GM19043 (cell line): ENCODE results near the gene ACTR2.
A peak's percentile ranks its signal among the peaks of the same experiment; 100 is the strongest.
"Not testable (repeated sequence)": the region's sequence is repeated elsewhere in the genome, so short reads cannot be mapped to it uniquely, and the experiment has no call there.

Experiments
- ATAC-seq: cut with Tn5 transposase; IDR thresholded peaks from one replicate; pipeline ENCODE4 v1.9.1; 2021; ENCODE audit warnings: low read depth; ENCODE audit not compliant: unreplicated experiment

The ACTR2 gene

DNA sequence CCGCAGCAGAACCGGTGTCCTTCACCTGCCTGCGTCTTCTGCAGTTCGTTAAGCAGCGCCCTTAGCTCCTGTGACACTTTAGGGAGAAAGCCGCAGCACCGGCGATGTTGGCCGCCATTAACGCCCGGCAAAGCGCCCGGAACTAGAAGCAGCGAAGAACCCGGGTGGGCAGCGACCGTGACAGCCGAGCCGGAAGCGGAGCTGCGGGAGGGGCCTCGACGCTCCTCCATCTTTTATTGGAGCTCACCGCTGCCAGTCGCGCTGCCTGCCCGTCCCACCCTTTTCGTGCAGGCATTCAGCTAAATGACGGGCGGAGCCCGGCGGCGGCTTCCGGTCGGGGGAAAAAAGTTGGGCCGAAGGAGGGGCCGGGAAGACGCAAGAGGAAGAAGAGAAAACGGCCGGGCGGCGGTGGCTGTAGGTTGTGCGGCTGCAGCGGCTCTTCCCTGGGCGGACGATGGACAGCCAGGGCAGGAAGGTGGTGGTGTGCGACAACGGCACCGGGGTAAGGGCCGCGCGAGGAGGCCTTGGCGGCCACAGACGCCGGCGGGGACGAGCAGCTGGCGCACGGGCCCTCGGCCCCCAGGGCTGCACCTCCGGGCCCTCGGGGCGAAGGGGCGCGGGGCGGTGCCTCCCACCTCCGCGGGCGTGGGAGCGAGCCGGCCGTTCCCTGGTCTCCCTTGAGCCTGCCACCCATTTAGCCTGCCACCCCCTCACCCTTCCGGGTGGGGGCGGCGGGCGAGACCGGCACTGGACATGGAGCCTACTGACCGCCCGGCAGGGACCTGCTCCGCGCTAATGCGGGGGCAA is at the start of gene ACTR2:
Gene ACTR2, plus strand, starts transcription at position 376 of the 807 bp plus-strand sequence. Its CDS starts 79 bp downstream, at position 455.
- peak; percentile 83 for ATAC-seq

DNA sequence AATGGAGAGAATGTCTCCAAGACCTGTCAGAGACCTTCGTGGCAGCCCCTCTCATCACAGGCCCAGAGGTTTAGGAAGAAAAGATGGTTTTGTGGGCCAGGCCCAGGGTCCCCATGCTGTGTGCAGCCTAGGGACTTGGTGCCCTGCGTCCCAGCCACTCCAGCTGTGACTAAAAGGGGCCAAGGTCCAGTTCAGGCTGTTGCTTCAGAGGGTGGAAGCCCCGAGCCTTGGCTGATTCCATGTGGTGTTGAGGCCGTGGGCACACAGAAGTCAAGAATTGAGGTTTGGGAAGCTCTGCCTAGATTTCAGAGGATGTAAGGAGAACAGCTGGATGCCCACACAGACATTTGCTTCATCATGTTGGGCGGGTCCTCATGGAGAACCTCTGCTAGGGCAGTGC is 45.1 kb upstream of the ACTR2 start:
- ATAC-seq, result no peak

DNA sequence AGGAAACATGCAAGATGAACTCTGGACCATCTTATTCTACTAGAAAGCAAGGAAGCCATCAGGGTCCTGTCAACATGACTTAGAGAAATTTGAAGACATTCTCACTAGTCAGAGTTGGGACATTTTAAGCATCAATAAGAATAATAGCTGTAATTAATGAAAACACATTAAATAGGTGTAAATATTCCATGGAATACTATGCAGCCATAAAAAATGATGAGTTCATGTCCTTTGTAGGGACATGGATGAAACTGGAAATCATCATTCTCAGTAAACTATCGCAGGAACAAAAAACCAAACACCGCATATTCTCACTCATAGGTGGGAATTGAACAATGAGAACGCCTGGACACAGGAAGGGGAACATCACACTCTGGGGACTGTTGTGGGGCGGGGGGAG is 44.2 kb upstream of the ACTR2 start:
- ATAC-seq, result not testable (repeated sequence)

DNA sequence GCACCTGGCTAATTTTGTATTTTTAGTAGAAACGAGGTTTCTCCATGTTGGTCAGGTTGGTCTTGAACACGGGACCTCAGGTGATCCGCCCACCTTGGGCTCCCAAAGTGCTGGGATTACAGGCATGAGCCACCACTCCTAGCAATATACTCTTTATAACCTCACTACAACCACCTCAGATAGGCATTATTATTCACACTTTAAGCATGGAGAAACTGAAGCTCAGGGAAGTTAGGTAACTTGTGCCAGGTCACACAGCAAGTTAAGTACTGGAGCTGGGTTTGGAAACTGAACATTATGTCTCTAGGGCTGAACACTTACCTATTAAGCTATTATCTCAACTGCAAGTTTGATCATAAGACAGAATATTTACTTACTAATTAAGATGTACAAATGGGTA is 42.6 kb upstream of the ACTR2 start:
- no peak for ATAC-seq

DNA sequence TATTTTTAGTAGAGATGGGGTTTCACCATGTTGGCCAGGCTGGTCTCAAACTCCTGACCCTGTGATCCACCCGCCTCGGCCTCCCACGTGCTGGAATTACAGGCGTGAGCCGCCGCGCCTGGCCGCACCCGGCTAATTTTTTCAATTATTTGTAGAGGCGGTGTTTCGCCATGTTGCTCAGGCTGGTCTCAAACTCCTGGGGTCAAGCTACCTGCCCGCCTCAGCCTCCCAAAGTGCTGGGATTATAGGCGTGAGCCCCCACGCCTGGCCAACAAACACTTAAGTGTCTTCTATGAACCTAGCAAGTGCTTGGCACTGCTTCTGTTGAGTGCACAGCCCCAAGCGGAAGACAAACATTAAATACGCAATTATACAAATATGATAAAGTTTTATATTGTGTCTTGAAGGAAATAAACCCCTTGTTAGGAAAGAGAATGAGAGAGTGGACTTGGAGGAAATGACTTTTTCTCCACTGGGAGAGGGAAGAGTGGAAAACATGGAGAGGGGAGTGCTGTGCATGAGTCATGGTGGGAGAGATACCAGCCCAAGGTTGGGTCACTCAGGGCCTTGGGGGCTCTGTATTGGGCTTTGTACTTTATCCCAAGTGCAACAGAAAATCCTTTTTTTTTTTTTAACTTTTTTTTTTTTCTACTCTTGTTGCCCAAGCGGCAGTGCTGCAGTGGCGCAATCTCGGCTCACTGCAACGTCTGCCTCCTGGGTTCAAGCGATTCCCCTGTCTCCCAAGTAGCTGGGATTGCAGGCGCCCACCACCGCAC is 41.4 kb upstream of the ACTR2 start:
- no peak for ATAC-seq

DNA sequence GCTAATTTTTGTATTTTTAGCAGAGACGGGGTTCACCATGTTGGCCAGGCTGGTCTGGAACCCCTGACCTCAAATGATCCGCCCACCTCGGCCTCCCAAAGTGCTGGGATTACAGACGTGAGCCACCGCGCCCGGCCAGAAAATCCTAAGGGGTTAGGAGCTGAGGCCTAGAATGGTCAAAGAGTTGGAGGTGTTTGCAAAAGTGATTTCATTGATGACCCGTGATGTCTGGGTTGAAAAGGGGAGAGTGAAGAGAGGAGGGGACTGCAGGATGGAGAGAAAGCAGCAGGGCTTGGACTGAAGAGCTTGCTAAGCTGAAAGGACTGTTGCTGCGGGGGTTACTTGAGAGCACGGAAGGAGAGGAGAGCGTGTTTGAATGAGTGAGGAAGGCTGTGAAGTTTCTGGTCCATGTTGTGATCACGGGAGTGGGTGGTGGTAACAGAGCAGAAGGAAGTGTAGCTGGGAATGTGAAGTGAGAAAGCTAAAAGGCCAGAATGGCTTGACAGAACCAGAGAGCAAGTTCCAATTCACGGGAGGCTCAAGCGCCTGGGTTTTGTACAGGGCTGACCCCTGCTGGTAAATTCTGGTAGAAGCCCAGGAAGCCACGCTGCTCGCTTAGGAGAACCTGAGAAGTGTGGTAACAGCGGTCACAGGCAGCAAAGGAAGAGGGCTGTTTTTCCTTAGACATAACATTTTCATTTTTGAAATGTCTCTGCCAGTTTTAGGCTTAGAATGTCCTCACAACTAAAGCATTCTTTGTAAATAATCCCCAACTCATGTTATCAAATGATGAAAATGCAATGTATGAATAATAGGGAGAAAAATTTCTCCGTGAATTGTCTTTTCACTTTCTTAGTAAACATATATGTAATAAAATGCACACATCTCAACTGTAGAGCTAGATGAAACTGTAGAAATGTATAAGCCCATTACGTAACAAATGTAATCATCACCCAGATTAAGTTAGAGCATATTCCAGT is 40.5 kb upstream of the ACTR2 start:
- no peak for ATAC-seq

DNA sequence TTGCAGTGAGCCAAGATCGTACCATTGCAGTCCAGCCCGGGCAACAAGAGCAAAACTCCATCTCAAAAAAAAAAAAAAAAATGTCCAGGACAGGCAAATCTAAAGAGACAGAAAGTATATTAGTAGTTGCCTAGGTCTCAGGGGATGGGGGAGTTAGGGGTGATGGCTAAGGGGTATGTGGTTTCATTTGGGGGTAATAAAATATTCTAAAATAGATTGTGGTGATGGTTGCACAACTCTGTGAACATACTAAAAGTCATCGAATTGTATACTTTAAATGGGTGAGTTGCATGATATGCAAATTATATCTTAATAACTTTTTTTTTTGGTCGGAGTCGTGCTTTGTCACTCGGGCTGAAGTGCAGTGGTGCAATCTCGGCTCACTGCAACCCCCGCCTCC is 34.2 kb upstream of the ACTR2 start:
- no peak for ATAC-seq

DNA sequence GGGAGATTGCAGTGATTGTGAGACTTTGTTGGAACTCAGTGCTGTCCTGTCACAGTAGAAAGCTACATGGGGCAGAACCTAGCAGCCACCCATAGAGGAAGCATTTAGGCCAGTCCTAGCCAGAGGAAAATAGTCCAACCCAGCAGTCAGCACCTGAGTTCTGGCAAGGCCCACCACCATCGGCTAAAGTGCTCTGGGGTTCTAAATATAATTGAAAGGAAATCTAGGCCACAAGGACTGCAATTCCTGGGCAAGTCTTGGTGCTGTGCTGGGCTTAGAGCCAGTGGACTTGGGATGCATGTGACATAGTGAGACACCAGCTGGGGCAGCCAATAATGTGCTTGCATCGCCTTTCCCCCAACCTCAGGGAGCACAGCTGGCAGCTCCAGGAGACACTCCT is 28.9 kb upstream of the ACTR2 start:
- no peak for ATAC-seq

DNA sequence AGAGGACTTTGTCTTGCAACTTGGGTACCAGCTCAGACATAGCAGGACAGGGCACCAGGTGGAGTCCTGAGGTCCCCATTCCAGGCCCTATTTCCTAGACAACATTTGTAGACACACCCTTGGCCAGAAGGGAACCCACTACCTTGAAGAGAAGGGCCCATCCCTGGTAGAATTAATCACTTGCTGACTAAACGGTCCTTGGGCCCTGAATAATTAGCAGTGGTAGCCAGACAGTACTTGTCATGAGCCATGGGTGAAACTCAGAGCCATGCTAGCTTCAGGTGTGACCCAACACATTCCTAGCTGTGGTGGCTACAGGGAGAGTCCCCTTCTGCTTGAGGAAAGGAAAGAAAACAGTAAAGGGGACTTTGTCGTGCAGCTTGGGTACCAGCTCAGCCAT is 28.5 kb upstream of the ACTR2 start:
- no peak for ATAC-seq

DNA sequence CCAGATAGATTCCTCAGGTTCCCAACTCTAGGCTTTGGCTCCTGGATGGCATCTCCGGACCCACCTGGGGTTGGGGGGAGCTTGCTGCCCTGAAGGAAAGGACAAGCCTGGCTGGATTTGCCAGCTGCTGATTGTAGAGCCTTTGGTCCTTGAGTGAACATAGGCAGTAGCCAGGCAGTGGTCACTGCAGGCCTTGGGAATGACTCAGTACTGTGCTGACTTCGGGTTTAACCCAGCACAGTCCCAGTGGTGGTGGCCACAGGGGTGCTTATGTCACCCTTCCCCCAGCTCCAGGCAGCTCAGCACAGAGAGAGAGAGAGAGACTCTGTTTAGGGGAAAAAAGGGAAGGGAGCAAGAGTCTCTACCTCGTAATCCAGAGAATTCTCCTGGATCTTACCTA is 27.7 kb upstream of the ACTR2 start:
- no peak for ATAC-seq

DNA sequence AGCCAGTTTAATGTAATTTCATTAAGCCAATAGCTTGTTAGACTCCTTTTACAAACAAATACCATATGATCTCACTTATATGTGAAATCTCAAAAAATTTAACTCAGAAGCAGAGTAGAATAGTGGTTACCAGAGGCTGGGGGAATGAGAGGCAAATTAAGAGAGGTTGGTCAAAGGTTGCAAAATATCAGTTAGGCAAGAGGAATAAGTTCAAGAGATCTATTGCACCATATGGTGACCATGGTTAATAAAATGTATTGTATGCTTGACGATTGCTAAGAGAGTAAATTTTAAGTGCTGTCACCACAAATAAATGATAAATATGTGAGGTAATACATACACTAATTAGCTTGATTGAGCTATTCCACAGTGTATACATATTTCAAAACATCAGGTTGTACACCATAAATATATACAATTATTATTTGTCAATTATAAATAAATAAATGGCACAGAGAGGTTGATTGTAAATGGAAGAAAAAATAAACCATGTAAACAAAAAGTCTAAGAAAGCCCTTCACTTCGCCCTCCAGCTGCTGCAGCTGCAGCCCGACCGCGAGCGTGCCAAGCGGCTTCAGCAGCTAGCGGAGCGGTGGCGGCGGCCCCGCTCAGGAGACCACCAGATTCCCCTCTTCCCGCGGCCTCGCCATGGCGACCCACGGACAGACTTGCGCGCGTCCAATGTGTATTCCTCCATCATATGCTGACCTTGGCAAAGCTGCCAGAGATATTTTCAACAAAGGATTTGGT is 23.0 kb upstream of the ACTR2 start:
- no peak for ATAC-seq

DNA sequence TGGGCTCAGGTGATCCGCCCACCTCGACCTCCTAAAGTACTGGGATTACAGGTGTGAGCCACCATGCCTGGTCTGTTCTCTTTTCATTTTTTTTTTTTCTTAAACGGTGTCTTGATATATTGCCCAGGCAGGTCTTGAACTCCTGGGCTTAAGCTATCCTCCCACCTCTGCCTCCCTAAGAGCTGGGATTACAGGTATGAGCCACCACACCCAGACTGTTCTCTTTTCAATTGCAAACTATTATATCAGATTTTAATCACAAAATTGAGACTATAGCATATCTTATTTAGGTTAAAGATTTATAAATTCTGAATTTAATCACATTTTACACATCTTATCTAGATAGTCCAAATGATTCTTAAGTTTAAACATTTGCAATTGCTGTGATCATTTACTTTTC is 15.5 kb upstream of the ACTR2 start:
- ATAC-seq, result no peak

DNA sequence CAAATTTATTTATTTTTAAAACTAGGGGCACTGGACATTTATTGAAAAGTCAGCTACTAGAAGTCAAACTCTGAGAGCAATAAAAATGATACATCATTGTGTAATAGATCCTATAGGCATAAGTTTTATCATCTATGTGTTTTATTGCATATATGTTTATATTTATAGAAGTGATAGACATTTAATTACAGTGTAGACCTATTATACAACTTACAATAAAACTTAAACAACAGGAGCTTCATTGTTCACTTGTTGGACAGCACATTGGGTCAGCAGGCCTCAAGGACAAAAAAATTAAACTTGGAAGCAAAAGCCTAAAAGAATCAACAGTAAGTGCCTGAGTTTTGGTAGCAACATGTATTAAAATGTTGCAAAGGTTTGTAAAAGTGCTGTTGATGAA is 15.0 kb upstream of the ACTR2 start:
- no peak for ATAC-seq

DNA sequence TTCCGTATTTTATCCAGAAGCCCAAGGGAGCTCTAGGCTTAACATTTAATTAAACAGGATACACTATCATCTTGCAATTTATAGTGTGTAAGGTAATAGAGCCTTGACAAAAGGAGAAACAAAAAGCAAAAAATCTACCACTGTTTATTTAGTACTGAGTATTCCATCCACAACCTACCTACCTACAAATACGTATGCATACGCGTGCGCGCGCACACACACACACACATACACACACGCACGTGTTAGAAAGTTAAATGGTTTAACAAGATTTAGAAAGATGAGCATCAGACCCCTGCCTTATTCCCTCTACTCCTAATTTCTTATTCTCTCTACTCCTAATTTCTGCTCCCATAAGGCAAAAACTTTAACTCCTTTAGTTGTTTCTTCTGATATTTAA is 14.6 kb upstream of the ACTR2 start:
- ATAC-seq, result no peak

DNA sequence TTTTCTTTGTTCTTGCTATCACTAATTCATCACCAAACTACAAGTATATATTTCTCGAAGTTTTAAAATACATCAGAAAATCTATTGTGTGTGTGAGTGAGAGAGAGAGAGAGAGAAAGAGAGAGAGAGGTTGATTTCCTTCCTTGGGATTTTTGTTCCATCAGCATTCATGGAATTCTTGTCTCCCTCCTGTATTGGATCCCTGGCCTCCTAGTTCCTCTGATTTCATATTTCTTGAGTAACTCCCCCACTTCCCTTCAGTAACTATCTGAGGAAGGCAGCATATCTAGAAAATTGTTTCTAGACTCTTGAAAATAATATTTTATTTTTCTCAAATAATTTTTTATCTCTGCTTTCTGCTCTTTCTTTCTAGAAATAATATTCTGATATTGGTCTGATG is 13.3 kb upstream of the ACTR2 start:
- no peak for ATAC-seq

DNA sequence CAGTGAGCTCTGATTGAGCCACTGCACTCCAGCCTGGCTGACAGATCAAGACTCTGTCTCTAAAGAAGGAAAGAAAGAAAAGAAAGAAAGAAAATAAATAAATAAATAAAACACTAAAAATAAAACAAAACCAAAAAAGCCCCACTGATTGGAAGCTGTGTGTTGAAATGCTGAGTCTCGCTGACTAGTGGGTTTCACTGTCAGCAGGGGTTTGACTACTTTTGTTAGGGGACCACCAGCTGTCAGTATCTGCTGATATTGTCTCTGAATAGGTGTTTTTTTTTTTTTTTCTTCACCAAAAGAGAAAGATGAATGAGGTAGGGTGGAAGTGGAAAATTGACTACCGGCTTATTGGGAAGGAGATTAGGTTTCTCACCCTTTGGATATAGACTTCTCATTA is 12.8 kb upstream of the ACTR2 start:
- ATAC-seq, result no peak

DNA sequence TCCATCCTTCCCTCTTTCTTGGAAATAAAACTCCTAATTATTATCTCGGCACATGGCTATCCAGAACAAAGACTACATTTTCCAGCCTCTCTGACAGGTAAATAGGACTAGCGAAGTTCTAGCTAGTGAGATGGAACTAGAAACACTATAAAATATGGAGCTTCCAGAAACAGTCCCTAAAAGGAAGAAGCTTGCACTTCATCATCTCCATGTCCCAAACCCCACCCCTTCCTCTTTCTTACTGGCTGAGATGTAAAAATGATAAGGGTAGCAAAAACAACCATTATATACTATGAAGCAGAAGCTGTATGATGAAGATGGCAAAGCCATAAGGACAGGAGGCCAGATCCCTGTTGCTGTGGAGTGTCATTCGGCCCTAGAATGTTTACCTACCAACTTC is 11.7 kb upstream of the ACTR2 start:
- ATAC-seq, result no peak

DNA sequence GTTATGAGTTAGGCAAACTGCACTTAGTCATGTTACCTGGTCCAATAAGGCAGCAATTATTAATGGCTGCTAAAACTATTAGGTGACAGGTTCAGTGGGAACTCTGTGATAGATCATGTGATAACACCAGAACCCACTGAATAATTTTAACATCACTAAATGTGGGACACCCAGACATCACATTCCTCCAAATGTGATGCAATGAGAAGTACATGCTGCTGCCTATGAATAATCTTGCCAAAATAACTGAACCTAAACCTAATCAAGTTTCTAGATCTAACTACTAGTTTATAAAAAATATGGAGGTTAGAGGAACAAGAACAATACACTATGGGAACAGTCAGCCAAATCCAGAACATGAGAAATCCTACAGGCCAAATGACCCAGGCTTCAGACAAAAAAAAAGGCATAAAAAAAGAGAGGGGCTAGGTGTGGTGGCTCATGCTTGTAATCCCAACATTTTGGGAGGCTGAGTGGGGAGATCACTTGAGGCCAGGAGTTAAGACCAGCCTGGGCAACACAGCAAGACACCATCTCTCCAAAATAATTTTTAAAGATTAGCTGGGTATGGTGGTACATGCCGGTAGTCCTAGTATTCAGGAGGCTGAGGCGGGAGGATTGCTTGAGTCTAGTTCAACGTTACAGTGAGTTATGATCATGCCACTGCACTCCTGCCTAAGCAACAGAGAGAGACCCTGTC is 7.0 kb upstream of the ACTR2 start:
- no peak for ATAC-seq

DNA sequence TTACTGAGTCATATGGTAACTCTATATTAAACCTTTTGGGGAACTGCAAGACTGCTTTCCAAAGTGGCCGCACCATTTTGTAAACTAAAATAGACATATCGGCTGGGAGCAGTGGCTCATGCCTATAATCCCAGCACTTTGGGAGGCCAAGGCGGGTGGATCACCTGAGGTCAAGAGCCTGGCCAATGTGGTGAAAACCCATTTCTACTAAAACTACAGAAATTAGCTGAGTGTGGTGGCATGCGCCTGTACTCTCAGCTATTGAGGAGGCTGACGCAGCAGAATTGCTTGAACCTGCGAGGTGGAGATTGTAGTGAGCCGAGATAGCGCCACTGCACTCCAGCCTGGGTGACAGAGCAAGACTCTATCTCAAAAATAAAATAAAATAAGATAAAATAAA is 6.4 kb upstream of the ACTR2 start:
- not testable (repeated sequence) for ATAC-seq
